ENCODE data around the gene GABBR2. TPM values are rescaled to one million over a fixed set of nuclear protein-coding genes. Genes with fewer than 3 reads are reported as not detected.

The GABBR2 gene
- polyA plus RNA-seq, 1 of the 3 experiments (the other 2 are of a cell fraction): not detected

GRCh38 chr9:98702340-98702739 lies 6.4 kb downstream of the GABBR2 start:
- ChIA-PET POLR2A (no interaction called here), CTCF (interaction anchor here (2.3 kb wide), 1 partner anchor 74 kb away, joined by 7 read pairs; no protein-coding TSS in a partner anchor)
- no peak overlapping the region for H3K4me2 ChIP-seq
- no peaks in the 10 kb centered on the region for H3K36me3 ChIP-seq (replicated peaks in 1 of 2; ENCODE audit: control insufficient read depth in 1 of 2, insufficient read depth in 2 of 2, low read length in 1 of 2)
- no peaks in the 10 kb centered on the region for H3K9me2 ChIP-seq
- H3K9ac ChIP-seq: no peak overlapping the region
- TF ChIP-seq ELF1 (IDR thresholded peaks at IDR 0.05) (no peak), MAX (IDR thresholded peaks at IDR 0.05; ENCODE audit: low read depth) (no peak), JUND (IDR thresholded peaks at IDR 0.05) (no peak), GABPA (IDR thresholded peaks at IDR 0.05; ENCODE audit: low read depth) (no peak), NRF1 (IDR thresholded peaks at IDR 0.05; ENCODE audit: low read depth, low read length) (no peak), POLR2AphosphoS5 (IDR thresholded peaks at IDR 0.05; ENCODE audit: low read depth, low read length) (no peak), CTCF (IDR thresholded peaks at IDR 0.05) (no peak), RCOR1 (IDR thresholded peaks at IDR 0.05; ENCODE audit: low read length) (no peak), RFX5 (IDR thresholded peaks at IDR 0.05; ENCODE audit: low read length) (no peak), REST (IDR thresholded peaks at IDR 0.05; ENCODE audit: low read depth, low read length) (no peak), SIN3A (IDR thresholded peaks at IDR 0.05; ENCODE audit: borderline replicate concordance, low read depth, low read length) (no peak), YY1 (IDR thresholded peaks at IDR 0.05; ENCODE audit: low read depth) (no peak), FOXJ3 (CRISPR knock-in tag; IDR thresholded peaks at IDR 0.05) (no peak), TEAD4 (IDR thresholded peaks at IDR 0.05; ENCODE audit: borderline replicate concordance, insufficient read depth) (no peak)
- 64% methylated on average over 8 of the region's 8 CpGs for WGBS (ENCODE audit: low lambda C conversion rate)
- H2AFZ ChIP-seq (ENCODE audit: low read depth): no peak overlapping the region
- H4K20me1 ChIP-seq (ENCODE audit: insufficient read depth): no peaks in the 10 kb centered on the region
- H3K79me2 ChIP-seq (ENCODE audit: insufficient read depth): no peaks in the 10 kb centered on the region
- no peak for DNase-seq
- peaks cover 53% of the 10 kb centered on the region for H3K27me3 ChIP-seq (ENCODE audit: insufficient read depth)
- H3K4me3 ChIP-seq (ENCODE audit: low read depth in 2 of 2, low read length in 1 of 2): no peak overlapping the region
- no peaks in the 10 kb centered on the region for H3K9me3 ChIP-seq
- H3K4me1 ChIP-seq (ENCODE audit: control insufficient read depth in 1 of 2, insufficient read depth in 2 of 2, low read depth in 1 of 2, low read length in 1 of 2): peaks cover 0 to 8% of the 10 kb centered on the region in 2 experiments; a peak in 1 of 4 replicates
- H3K27ac ChIP-seq (ENCODE audit: low read depth in 2 of 2, low read length in 1 of 2): no peak overlapping the region
- no peaks in the 10 kb centered on the region for H3F3A ChIP-seq (replicated peaks; ENCODE audit: insufficient read depth)
